GM19468 (cell line): ENCODE data around the gene FLT3LG.
"Not testable (repeated sequence)": the region's sequence is repeated elsewhere in the genome, so short reads cannot be mapped to it uniquely, and the experiment has no call there.

Experiments
- ATAC-seq: cut with Tn5 transposase; IDR thresholded peaks from one replicate; pipeline ENCODE4 v1.9.1; 2021; ENCODE audit warnings: mild to moderate bottlenecking, moderate library complexity, moderate number of reproducible peaks; ENCODE audit not compliant: unreplicated experiment; ENCODE audit errors: extremely low read depth

The FLT3LG gene

GRCh38 chr19:49440439-49441209 lies 33.4 kb upstream of the FLT3LG start:
- no peak for ATAC-seq

- ATAC-seq = no peak
Observed at GRCh38 chr19:49441210-49441959, 32.6 kb upstream of the FLT3LG start, which contains the start of gene SLC17A7. SLC17A7 (minus strand) TSS chr19:49441527; CDS start chr19:49441379, 148 bp downstream.

- no peak for ATAC-seq
Observed at GRCh38 chr19:49441960-49442350, 32.1 kb upstream of the FLT3LG start.

- no peak for ATAC-seq
Observed at GRCh38 chr19:49442354-49442753, 31.7 kb upstream of the FLT3LG start.

- ATAC-seq = no peak
Observed at GRCh38 chr19:49442771-49443365, 31.1 kb upstream of the FLT3LG start.

GRCh38 chr19:49443366-49444099 lies 30.5 kb upstream of the FLT3LG start:
- ATAC-seq = peak; percentile 58

- ATAC-seq = not testable (repeated sequence)
Observed at GRCh38 chr19:49444100-49444700, 29.8 kb upstream of the FLT3LG start.

- ATAC-seq = no peak
Observed at GRCh38 chr19:49445997-49446396, 28.0 kb upstream of the FLT3LG start.

- ATAC-seq = no peak
Observed at GRCh38 chr19:49447485-49448431, 26.3 kb upstream of the FLT3LG start.

GRCh38 chr19:49448432-49448786 lies 25.6 kb upstream of the FLT3LG start:
- ATAC-seq = no peak

GRCh38 chr19:49450405-49450804 lies 23.6 kb upstream of the FLT3LG start:
- no peak for ATAC-seq

- ATAC-seq = peak; percentile 51
Observed at GRCh38 chr19:49451430-49452181, 22.4 kb upstream of the FLT3LG start, which contains the start of gene PIH1D1. PIH1D1 (minus strand) TSS chr19:49451814; CDS start chr19:49451574, 240 bp downstream.

- peak; percentile 67 for ATAC-seq
Observed at GRCh38 chr19:49453013-49453756, 20.8 kb upstream of the FLT3LG start, which contains the start of gene ALDH16A1. ALDH16A1 (plus strand) TSS chr19:49453225; CDS start chr19:49453332, 107 bp downstream.

GRCh38 chr19:49453757-49454240 lies 20.2 kb upstream of the FLT3LG start:
- ATAC-seq = no peak

GRCh38 chr19:49455773-49456172 lies 18.2 kb upstream of the FLT3LG start:
- no peak for ATAC-seq

GRCh38 chr19:49456326-49456725 lies 17.7 kb upstream of the FLT3LG start:
- no peak for ATAC-seq

GRCh38 chr19:49458567-49458903 lies 15.5 kb upstream of the FLT3LG start:
- ATAC-seq = no peak
